GM19035 (cell line): ENCODE results near the gene NAPG.
"Not testable (repeated sequence)": the region's sequence is repeated elsewhere in the genome, so short reads cannot be mapped to it uniquely, and the experiment has no call there.

Experiments
- ATAC-seq: cut with Tn5 transposase; IDR thresholded peaks from one replicate; pipeline ENCODE4 v1.9.1; 2021; ENCODE audit not compliant: unreplicated experiment

NAPG gene

GRCh38 chr18:10514082-10514481 is 11.7 kb upstream of the NAPG start:
- no peak for ATAC-seq

GRCh38 chr18:10514601-10515000 is 11.2 kb upstream of the NAPG start:
- no peak for ATAC-seq

GRCh38 chr18:10515456-10515855 is 10.4 kb upstream of the NAPG start:
- ATAC-seq, result no peak

GRCh38 chr18:10516078-10516477 is 9.7 kb upstream of the NAPG start:
- no peak for ATAC-seq

GRCh38 chr18:10518595-10519255 is 7.1 kb upstream of the NAPG start:
- ATAC-seq, result no peak

- no peak for ATAC-seq
These were observed 6.5 kb upstream of the NAPG start for GRCh38 chr18:10519366-10519765.

GRCh38 chr18:10519999-10520935 is 5.6 kb upstream of the NAPG start:
- peak; percentile 76 for ATAC-seq

GRCh38 chr18:10521566-10521965 is 4.3 kb upstream of the NAPG start:
- ATAC-seq, result no peak

GRCh38 chr18:10522574-10522973 is 3.3 kb upstream of the NAPG start:
- no peak for ATAC-seq

- ATAC-seq, result no peak
These were observed 2.3 kb upstream of the NAPG start for GRCh38 chr18:10523544-10523943.

- ATAC-seq, result no peak
These were observed 1.1 kb upstream of the NAPG start for GRCh38 chr18:10524507-10525370.

GRCh38 chr18:10525371-10525691 is 496 bp upstream of the NAPG start:
- no peak for ATAC-seq

- peak; percentile 2 for ATAC-seq
These were observed 728 bp downstream of the NAPG start for GRCh38 chr18:10526561-10526949.

GRCh38 chr18:10528439-10528838 is 2.6 kb downstream of the NAPG start:
- ATAC-seq, result no peak

GRCh38 chr18:10530002-10530401 is 4.2 kb downstream of the NAPG start:
- ATAC-seq, result no peak

GRCh38 chr18:10530852-10531251 is 5.0 kb downstream of the NAPG start:
- no peak for ATAC-seq

GRCh38 chr18:10533111-10533510 is 7.3 kb downstream of the NAPG start:
- no peak for ATAC-seq

- no peak for ATAC-seq
These were observed 10.5 kb downstream of the NAPG start for GRCh38 chr18:10536280-10536679.

GRCh38 chr18:10537765-10538164 is 11.9 kb downstream of the NAPG start:
- ATAC-seq, result no peak

GRCh38 chr18:10539124-10539523 is 13.3 kb downstream of the NAPG start:
- not testable (repeated sequence) for ATAC-seq

GRCh38 chr18:10543277-10543676 is 17.4 kb downstream of the NAPG start:
- no peak for ATAC-seq
